Measurements from ENCODE around the gene PRTFDC1.
A peak's percentile ranks its signal among the peaks of the same experiment; 100 is the strongest.

Gene PRTFDC1

DNA sequence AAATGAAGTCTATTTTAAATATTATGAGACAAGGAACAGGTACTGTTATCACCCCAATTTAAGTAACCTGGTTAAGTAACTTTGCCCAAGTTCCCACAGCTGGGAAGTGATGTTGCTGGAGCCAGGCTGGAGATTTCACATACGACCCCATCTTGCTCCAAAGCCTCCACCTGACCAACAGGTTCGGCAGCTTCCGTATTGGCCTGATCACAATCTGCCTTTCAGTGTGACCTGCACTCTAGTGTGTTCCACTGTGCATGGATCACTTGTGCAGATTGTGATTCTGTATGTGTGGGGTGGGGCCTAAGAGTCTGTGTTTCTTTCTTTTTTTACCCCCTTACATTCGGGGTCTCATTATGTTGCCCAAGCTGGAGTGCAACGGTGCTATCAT lies 66.1 kb downstream of the PRTFDC1 start:
- in situ Hi-C loops (cut with MboI; ENCODE audit: low pct_unique_long_range_greater_than_20kb, low sequenced_read_pairs): no loop called here
- no peak for DNase-seq

DNA sequence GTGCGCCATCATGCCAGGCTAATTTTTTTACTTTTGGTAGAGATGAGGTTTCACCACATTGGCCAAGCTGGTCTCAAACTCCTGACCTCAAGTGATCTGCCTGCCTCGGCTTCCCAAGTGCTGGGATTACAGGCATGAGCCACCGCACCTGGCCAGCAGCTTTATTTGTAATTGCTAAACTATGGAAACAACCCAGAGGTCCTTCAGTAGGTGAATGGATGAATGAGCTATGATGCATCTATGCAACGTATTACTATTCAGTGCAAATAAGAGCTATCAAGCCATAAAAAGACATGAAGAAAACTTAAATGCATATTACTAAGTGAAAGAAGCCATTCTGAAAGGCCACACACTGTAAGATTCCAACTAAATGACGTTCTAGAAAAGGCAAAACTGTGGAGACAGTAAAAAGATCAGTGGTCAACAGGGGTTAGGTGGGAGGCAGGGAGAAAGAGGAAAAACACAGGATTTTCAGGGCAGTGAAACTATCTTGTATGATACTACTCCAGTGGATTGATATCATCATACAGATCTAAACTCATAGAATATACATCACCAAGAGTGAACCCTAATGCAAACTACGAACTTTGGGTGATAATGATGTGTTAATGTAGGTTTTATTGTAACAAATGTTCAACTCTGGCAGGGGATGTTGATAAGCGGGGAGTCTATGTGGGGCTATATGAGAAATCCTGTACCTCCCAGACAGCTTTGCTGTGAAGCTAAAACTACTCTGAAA lies 66.7 kb downstream of the PRTFDC1 start:
- DNase-seq: no peak
- in situ Hi-C loops (cut with MboI; ENCODE audit: low pct_unique_long_range_greater_than_20kb, low sequenced_read_pairs): no loop called here

DNA sequence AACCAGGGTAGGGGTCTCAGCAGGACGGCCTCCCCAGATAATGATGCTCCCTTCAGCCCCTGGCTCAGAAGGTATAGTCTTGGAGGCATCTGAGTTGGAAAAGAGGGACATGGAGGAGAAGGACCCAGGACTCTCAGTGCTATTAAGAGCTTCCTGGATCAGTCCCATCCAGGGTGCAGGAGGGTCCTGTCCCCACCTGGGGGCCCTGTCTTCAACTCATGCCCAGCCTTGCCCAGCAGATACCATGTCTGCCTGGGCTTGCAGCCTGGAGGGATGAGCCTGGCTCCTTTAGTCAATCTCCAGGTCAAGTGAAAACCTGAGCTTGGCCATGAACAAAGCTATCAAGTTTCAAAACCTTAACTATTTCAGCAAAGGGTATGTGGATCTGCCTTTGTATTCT lies 67.6 kb downstream of the PRTFDC1 start:
- in situ Hi-C loops (cut with MboI; ENCODE audit: low pct_unique_long_range_greater_than_20kb, low sequenced_read_pairs): no loop called here
- DNase-seq: no peak

DNA sequence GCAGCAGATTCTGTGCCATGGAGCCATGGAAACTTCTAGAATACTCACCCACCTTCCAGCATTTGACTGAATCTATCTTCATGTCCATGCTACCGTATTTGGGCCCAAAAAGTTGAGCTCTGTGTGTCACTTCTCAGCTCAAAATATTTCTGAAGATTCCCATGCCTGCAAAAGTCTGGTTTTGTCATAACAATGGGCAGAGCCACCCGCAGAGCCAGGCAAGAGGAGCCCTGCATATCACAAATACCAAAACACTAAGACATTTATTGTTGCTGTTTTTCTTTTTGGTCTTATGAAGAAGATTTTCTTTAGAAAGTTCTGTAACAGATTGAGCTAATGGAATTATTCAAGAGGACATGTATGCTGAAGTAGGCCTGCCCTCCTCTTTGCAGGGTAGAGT lies 68.1 kb downstream of the PRTFDC1 start:
- no peak for DNase-seq
- in situ Hi-C loops (cut with MboI; ENCODE audit: low pct_unique_long_range_greater_than_20kb, low sequenced_read_pairs): no loop called here

DNA sequence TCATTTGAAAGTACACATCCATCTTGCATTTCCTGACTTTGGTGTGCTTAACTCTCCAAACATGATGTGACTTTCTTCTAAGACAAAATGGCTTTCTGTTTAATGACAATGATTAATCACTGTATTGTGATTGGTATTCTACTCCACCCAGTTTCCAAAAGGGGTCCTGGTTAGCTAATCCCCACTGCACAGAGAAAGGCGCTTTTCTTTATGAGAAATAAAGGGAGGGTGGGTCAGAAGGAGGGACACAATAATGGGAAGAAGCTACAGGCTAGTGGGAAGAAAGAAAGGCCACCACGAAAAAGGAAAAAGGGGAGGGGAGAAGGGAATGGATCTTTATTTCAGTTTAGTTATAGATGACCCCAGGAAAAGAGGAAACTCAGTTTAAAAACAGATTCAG lies 69.2 kb downstream of the PRTFDC1 start:
- no peak for DNase-seq
- in situ Hi-C loops (cut with MboI; ENCODE audit: low pct_unique_long_range_greater_than_20kb, low sequenced_read_pairs): no loop called here

DNA sequence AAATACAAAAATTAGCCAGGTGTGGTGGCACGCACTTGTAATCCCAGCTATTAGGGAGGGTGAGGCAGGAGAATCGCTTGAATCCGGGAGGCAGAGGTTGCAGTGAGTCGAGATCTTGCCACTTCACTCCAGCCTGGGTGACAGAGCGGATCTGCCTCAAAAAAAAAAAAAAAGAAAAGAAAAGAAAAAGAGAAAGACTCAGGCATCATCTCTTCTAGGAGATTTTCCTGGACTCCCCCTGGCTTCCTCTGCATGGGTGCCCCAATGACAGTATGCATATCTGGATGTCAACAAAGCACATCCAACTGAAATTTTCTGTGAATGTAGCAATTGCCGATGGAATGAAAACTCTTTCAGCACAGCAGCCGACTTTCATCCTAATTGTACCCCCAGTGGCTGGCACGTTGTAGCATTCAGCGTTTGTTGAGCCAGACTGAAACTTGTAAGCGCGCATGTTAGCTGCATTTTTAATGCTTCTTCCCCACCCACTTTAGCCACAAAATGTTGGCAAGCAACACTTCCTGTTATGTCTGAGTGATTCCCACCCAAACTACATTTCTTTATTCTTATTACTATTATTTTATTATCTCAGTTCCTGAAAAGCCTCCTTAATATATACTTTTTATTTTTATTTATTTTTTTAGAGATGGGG lies 70.2 kb downstream of the PRTFDC1 start:
- DNase-seq: no peak
- in situ Hi-C loops (cut with MboI; ENCODE audit: low pct_unique_long_range_greater_than_20kb, low sequenced_read_pairs): no loop called here

DNA sequence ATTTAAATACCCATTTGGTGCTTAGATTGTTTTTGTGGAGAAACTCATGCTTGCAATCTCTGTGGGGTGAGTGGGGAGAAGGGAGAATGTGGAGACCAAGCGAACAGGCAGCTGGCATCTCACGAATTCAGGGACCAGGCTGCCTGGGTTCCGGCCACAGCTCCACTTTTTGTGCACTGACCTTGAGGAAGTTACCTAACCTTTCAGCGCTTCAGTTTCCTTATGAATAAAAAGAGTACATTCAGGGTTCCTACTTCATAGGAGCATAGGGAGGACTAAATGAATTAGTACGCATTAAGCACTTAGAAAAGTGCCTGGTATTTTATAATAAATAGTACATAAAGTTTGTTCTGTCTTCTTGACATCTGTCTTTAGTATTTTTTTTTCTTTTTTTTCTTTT lies 72.5 kb downstream of the PRTFDC1 start:
- no peak for DNase-seq
- in situ Hi-C loops (cut with MboI; ENCODE audit: low pct_unique_long_range_greater_than_20kb, low sequenced_read_pairs): no loop called here

DNA sequence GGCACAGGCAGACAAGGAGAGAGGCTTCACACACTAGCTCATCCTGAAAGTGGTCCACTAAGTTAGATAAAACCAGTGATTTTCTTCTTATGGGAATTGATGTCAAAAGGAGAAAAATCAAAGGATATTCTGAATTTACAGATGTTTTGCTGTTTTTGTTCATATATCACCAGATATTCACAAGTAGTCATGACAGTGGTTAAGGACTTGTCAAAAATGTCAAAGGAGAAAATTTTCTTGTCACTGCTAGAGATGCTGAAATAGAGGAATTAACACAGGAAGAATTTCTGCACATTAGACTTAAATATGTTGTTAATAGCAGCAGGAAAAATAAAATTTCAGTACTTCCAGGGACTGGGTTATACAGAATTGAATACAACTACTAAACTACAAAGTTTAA lies 78.3 kb downstream of the PRTFDC1 start:
- DNase-seq: no peak
- in situ Hi-C loops (cut with MboI; ENCODE audit: low pct_unique_long_range_greater_than_20kb, low sequenced_read_pairs): no loop called here

DNA sequence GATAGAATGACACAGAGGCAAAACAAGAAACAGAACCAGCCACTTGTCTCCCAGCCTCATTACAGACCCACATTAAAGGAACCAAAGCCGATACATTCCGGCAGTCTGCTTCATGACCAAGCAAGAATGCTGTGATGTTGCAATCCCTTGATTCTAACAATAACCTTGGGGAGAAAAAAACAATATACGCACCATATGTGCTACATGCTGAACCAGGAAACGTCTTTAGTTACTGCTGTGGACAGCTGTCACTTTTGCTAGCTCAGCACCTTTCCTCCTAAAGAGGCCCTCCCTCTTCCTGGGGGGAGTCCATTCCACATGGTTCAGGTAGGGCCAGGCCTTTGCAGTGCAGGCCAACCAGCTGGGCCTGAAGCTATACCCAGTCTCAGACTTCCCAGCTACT lies 79.1 kb downstream of the PRTFDC1 start:
- DNase-seq: peak; percentile 73
- in situ Hi-C loops (cut with MboI; ENCODE audit: low pct_unique_long_range_greater_than_20kb, low sequenced_read_pairs): no loop called here

DNA sequence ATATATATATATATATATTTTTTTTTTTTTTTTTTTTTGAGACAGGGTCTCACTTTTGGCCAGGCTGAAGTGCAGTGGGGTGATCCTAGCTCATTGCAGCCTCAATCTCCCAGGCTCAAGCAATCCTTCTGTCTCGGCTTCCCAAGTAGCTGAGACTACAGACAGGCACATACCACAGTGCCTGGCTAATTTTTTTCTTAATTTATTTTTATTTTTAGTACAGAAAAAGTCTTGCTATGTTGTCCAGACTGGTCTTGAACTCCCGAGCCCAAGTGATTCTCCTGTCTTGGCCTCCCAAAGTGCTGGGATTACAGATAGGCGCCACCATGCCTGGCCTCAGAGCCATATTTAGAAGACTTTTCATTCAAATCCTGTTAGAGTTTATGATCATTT lies 79.6 kb downstream of the PRTFDC1 start:
- in situ Hi-C loops (cut with MboI; ENCODE audit: low pct_unique_long_range_greater_than_20kb, low sequenced_read_pairs): no loop called here
- no peak for DNase-seq

DNA sequence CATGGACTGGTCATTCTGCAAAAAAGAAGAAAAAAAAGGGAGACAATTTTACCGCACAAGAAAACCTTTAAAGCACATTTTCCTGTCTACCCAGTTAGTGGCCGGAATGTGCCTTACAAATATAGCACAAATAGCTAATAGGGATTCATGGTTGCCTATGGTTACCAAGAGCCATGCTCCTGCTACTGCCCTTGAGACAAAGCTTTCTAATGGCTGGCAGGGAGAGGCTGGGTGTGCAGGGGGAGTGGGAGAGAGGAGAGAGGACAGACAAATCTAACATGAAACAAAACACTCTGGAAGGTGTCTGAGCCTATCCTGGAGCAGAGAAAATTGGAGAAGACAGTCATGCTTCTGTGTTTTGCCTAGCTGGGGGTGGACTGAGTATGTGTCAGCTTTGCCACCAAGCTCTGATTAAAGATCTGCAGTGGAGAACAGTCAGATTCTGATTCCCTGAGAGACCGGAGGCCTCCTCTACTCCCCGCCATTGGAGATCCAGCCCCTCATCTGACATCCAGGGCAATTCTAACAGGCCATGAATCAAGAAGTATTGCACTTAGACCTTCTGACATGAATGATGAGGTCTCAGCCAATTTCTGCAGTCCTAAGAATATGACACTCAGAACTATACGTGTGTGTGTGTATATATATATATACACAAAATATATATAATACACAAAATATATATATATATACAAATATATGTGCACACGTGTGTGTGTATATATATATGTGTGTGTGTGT lies 80.2 kb downstream of the PRTFDC1 start:
- no peak for DNase-seq
- in situ Hi-C loops (cut with MboI; ENCODE audit: low pct_unique_long_range_greater_than_20kb, low sequenced_read_pairs): no loop called here

DNA sequence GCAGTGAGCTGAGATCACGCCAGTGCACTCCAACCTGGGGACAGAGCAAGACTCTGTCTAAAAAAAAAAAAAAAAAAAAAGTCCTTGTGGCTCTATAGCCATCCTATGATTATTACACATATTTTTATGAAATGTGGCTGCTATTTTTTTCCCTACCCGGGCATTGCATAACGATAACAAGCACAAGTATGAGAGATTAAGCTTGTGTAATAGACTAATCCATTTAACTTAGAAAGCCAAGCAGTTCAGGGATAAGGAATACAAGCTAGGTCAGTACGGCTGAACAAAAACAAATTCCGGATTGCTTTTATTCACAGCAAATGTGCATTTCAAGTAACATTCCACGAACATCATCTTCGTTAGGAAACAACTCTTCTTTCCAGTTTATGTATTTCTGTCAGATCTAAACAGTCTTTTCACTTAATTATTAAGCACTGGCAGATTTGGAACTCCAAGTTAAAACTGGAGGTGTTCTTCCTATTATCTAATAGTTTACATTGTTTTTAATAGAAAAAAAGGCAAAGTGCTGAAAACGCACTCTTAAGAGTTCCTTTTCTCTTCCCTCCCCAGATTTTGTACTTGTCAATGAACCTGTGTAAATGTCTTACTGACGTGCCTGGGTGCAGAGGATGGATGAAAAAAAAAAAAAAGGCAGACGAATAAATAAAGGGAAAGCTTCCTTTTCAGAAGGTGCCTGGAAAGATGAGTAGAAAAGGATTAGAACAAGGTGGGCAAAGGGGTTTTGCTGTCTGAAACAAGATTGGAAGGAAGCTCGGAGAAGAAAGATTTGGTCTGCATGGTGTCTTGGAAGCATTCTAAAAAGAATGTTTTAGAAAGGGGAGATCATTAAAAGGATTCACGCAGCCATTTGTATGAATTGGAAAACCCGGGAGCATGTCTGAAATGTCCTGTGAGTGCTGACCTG lies 81.1 kb downstream of the PRTFDC1 start:
- in situ Hi-C loops (cut with MboI; ENCODE audit: low pct_unique_long_range_greater_than_20kb, low sequenced_read_pairs): no loop called here
- DNase-seq: no peak

DNA sequence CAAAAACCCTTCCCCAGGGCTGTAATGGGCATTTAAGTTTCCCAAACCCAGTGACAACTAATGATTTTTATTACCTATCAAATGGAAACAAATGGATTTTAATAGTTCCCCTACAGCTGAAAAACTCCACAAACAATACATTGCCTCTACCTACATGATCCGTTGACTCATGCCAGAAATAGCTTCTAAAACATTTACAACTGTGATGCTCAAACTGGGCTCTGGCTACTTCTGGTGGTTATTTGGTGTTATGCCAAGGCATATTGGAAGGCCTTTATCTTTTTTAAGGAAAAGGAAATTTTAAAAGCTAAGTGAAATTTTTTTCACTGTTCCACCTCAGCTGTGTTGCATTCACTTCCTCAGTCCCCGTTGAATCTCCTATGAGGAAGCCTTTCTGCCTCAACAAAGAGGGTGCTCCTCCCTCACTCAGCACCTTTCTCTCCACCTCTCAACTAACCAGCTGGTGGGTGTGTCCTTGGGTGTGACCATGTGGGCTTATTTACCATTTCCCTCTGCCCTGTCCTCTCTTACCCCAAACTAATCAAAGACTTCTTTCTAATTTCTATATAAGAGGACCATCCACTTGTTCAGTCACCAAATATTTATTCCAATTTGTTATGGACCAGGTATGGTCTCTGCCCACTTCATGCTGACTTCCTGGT lies 82.9 kb downstream of the PRTFDC1 start:
- in situ Hi-C loops (cut with MboI; ENCODE audit: low pct_unique_long_range_greater_than_20kb, low sequenced_read_pairs): no loop called here
- no peak for DNase-seq

DNA sequence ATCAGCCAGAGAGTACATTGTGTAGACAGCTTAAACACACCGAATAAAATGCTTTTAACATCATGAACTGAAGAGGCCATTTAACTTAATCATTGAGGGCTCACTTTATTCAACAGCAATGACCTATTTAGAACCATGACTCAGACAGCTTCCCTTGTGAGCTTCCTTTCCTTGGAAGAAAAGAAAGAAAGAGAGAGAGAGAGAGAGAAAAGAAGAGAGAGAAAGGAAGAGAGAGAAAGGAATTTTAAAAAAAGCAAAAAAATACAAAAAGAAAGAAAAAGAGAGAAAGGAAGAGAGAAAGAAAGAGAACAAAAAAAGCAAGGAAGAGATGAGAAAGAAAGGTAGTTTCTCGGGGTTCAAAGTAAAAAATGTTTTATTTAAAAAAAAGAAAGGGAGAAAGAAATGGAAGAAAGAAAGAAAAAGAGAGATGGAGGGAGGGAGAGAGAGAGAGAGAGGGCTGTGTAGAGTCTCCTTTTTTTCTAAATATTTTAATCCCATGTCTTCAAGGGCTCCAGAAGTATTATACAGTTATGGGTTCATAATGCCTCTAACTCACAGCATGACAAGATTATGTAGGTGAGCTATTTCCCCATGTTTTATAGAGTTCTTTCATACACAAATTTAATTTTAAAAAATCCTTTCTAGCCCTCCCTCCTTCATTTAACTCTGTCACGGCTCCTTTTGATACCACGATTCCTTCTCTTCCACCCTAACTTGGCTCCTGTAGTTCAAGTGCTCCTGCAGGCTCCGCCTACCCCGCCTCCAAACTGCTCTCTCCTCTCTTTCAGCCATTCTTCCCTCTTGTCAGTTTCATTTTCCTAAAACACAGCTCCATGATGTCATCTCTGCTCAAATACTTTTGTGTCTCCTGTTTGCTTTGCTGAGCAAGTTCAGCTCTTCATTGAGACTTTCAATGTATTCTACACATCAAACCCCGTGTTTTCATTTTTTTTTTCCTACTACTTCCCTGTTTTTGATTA lies 85.5 kb downstream of the PRTFDC1 start:
- in situ Hi-C loops (cut with MboI; ENCODE audit: low pct_unique_long_range_greater_than_20kb, low sequenced_read_pairs): no loop called here
- no peak for DNase-seq

DNA sequence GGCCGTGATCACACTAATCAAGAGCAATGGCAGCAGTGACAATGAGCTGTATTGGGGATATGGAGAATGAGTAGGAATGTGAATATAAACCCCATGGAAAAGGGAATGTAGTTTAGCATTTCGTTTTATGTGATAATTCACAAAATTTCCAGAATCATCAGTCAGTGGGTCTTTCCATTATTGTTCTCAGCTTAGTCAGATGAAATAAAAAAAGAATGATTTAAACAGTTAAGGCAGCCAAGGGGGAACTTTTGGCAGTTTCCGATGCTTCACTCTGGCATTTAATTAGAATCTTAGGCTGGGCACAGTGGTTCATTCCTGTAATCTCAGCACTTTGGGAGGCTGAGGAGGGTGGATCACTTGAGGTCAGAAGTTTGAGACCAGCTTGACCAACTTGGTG lies 86.6 kb downstream of the PRTFDC1 start:
- DNase-seq: no peak
- in situ Hi-C loops (cut with MboI; ENCODE audit: low pct_unique_long_range_greater_than_20kb, low sequenced_read_pairs): no loop called here

DNA sequence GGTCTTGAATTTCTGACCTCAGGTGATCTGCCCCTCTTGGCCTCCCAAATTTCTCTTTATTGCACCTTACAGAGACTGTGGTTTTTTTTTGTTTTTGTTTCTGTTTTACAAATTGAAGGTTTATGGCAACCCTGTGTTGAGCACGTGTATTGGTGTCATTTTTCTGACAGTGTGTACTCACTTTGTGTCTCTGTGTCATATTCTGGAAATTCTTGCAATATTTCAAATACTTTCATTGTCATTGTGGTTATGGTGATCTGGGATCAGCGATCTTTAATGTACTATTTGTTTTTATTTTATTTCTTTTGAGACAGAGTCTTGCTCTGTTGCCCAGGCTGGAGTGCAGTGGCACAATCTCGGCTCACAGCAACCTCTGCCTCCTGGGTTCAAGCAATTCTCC lies 89.8 kb downstream of the PRTFDC1 start:
- DNase-seq: no peak
- in situ Hi-C loops (cut with MboI; ENCODE audit: low pct_unique_long_range_greater_than_20kb, low sequenced_read_pairs): no loop called here

DNA sequence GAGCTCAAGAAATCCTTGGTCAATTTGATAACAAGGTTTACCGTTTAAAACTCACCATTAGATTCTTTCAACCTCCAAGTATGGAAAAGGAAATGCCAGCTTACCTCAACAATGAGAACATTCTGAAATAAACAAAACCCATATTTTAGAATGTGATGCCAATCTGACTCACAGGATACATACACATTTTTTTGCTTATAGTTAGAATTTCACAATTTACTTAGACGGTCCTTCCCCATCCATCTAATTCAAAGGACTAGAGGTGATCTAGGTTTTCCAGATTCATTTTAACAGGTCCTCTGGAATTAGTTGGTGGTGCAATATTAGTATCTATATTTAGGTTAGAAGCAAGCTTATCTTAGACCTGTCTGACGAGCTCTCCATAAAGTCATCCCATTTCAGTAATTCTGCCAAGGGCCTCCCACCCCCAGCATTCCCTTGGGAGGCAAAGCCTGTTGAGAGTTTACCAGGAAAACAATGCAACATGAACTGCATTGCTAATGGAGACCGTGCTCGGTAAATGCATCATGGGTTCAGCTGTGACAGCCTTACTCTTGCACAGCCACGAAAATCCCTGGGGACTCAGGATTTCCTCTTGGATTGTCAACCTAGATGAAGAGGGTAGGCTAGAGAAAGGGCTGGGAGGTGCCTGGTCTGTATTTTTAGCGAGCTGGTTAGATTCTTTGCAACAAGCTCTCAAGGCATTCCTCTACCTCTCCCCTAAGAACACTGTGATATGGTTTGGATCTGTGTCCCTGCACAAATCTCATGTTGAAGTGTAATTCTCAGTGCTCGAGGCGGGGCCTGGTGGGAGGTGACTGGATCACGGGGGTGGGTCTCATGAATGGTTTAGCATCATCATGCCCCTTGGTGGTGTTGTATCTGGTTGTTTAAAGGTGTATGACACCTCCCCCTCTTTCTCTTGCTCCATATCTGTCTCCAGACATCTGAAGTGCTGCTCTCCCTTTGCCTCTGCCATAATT lies 93.8 kb downstream of the PRTFDC1 start:
- in situ Hi-C loops (cut with MboI; ENCODE audit: low pct_unique_long_range_greater_than_20kb, low sequenced_read_pairs): no loop called here
- DNase-seq: no peak

All from KBM-7 (cell line).